Cardiac fibroblast (primary cell): ENCODE results near the gene SIK3.

Experiments used
- DNase-seq, 2 donors: peaks; one replicate each; pipeline versions ENCODE4 v3.0.0 to v3.0.0-alpha.2; 2010; ENCODE audit warnings: low read depth in 2 of 2
- H3K4me3 ChIP-seq, 2 donors: replicated peaks in 1 of 2; 1 replicate in 1 of 2; 2 replicates in 1 of 2; pipeline ENCODE4 v1.5.1; 2011; ENCODE audit warnings: low read depth in 2 of 2, low read length in 2 of 2, mild to moderate bottlenecking in 2 of 2, moderate library complexity in 1 of 2
- CTCF ChIP-seq: IDR thresholded peaks from one replicate; pipeline ENCODE4 v1.5.1; 2011; ENCODE audit warnings: low read depth, mild to moderate bottlenecking, low read length, inconsistent platforms

Gene SIK3

DNA sequence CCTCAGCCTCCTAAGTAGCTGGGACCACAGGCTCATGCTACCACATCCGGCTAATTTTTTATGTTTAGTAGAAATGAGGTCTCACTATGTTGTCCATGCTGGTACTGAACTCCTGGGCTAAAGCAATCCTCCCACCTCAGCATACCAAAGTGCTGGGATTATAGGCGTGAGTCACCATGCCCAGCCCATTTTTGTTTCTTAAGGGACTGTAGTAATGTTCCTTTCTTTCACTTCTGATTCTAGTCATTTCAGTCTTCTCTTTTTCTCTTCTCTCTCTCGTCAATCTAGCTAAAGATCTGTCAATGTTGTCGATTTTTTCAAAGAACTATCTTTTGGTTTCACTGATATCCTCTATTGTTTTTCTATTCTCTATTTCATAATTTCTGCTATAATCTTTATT, 149.8 kb downstream of the SIK3 start:
- no peak overlapping the region for H3K4me3 ChIP-seq
- DNase-seq: peak; percentile 14 to 67

DNA sequence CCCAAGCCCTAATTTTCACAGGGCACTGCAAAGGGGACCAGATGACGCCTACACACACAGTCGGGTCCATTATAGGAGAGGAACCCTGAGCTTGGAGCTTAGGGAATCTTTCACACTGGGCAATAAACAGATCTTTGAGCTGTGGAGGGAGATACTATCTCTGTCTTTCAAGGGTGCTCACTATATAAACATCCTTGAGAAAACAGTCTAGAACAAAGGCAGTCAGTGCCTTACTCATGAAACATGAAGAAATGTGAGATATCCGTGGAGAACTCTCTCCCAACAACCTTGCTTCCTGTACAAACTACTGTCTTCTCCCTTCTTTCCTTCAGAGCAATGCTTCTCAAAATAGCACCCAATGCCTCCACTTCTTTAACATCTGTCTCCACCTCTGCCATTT, 151.8 kb downstream of the SIK3 start:
- peak in 1 of 2 donors; percentile 66 for DNase-seq
- H3K4me3 ChIP-seq: no peak overlapping the region
- TF ChIP-seq CTCF: no peak

More for the DNA sequence above, 149.8 kb downstream of the SIK3 start:
- no peak for TF ChIP-seq CTCF

- no peak for TF ChIP-seq CTCF
- no peak for DNase-seq
- no peak overlapping the region for H3K4me3 ChIP-seq
Observed at GRCh38 chr11:116939499-116939898, 158.7 kb downstream of the SIK3 start.

GRCh38 chr11:116938471-116939070, 159.7 kb downstream of the SIK3 start:
- H3K4me3 ChIP-seq: no peak overlapping the region
- DNase-seq: peak in 1 of 2 donors; percentile 17
- no peak for TF ChIP-seq CTCF

- H3K4me3 ChIP-seq: no peak overlapping the region
- DNase-seq: no peak
- TF ChIP-seq CTCF: no peak
Observed at GRCh38 chr11:116936754-116937446, 161.3 kb downstream of the SIK3 start.

DNA sequence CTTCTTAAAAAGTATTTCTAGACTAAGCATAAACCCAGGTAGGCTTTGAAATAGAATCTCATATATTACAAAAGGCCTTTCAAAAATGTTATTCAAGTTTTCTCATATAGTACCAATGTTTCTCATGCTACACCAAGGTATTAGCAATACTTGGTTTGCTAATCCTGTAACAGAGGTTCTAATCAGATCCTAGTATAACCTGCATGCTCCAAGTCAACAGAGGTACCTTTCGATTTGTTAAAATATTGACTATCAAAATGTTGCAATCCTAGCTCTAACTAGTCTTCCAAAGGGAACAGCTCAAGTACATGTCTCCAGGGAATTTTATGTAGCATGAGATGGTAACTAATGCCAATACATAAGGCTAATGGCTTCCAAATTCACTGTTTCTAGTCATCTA, 162.7 kb downstream of the SIK3 start:
- TF ChIP-seq CTCF: no peak
- H3K4me3 ChIP-seq: no peak overlapping the region
- DNase-seq: no peak
